Activated naive CD4-positive, alpha-beta T cell treated with anti-CD3 and anti-CD28 coated beads, Interleukin-2, amount 50 U/mL, for 24 hours (primary cell): ENCODE measurements around the gene DENND1A.
A peak's percentile ranks its signal among the peaks of the same experiment; 100 is the strongest.
"Not testable (repeated sequence)": the region's sequence is repeated elsewhere in the genome, so short reads cannot be mapped to it uniquely, and the experiment has no call there.

Experiments
- H3K27ac Mint-ChIP-seq: one replicate; pipeline ENCODE4 v1.8.0; 2021; ENCODE audit warnings: mild to moderate bottlenecking, mixed read lengths
- H3K27me3 Mint-ChIP-seq: one replicate; pipeline ENCODE4 v1.8.0; 2021; ENCODE audit warnings: mixed read lengths
- H3K36me3 Mint-ChIP-seq: one replicate; pipeline ENCODE4 v1.8.0; 2021; ENCODE audit warnings: mixed read lengths
- H3K4me1 Mint-ChIP-seq: one replicate; pipeline ENCODE4 v1.8.0; 2021; ENCODE audit warnings: mixed read lengths
- H3K4me3 Mint-ChIP-seq: one replicate; pipeline ENCODE4 v1.8.0; 2021; ENCODE audit warnings: mild to moderate bottlenecking, mixed read lengths
- H3K9me3 Mint-ChIP-seq: one replicate; pipeline ENCODE4 v1.8.0; 2021; ENCODE audit warnings: mixed read lengths

Gene DENND1A

DNA sequence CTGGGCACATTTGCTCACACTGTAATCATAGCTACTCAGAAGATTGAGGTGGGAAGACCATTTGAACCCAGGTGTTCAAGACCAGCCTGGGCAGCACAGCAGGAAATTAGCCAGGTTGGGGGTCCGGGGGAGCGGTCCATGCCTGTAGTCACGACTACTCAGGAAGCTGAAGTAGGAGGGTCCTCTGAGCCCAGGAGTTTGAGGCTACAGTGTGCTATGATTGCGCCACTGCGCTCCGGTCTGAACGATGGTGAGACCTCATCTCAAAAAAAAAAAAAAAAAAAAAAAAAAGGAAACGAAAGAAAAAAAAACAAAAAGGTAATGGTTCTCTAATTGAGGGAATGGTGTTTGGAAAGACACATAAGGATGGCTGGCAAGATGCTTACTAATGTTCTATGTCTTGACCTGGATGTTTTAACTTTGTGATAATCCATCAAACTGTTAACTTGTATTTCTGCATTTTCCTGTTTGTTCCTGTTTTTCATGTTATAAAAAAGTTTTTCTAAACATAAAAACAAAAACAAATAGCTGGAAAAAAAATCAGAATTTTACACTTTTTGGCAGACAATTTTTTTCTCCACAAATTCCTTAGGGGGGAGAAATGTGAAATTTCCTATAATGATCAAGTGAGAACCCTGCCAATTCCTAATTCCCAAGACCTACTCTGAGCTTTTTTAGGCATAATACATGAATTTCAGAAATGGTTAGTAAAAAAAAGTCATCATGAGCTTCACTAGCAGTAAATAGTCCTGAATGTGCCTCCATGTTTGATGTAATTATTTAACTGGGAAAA lies 96.9 kb downstream of the DENND1A start:
- no peak overlapping the region for H3K27ac Mint-ChIP-seq
- H3K4me3 Mint-ChIP-seq, result no peak overlapping the region
- peaks cover 35% of the 10 kb centered on the region for H3K36me3 Mint-ChIP-seq
- peaks cover 28% of the 10 kb centered on the region for H3K9me3 Mint-ChIP-seq
- H3K4me1 Mint-ChIP-seq, result peaks cover 32% of the 10 kb centered on the region
- H3K27me3 Mint-ChIP-seq, result no peaks in the 10 kb centered on the region

DNA sequence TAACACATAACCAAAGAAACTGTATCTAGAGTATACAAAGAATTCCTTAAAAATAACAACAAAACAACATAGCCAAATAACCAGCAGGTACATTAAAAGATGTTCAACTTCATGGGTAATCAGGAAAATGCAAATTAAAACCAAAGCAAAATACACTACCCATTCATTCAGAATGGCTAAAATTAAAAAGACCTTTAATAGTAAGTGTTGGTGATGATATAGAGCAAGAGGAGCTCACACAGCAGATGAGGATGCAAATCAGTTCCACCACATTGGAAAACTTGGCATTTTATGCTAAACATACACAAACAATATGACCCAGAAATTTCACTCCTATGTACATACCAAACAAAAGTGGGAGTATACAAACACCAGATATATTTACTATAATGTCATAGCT lies 97.8 kb downstream of the DENND1A start:
- Mint-ChIP-seq H3K4me3 (no peak overlapping the region), H3K9me3 (peaks cover 32% of the 10 kb centered on the region), H3K36me3 (peaks cover 41% of the 10 kb centered on the region), H3K27ac (no peak overlapping the region), H3K4me1 (peaks cover 31% of the 10 kb centered on the region), H3K27me3 (no peaks in the 10 kb centered on the region)

DNA sequence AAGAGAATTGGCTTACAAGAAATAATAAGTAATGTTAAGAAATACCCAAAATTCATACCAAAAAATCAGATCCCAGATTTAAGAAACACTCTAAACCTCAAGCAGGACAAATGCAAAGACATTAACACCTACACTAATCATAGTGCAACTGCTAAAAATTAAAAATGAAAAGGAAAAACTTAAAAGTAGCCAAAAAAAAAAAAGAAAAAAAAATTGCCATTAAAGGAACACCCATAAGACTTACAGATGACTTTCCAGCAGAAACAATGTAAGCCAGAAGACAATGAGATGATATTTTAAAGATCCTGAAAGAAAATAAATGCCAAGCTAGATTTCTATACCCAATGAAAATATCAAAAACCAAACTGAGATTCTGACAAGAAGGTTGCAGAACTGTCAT lies 101.5 kb downstream of the DENND1A start:
- Mint-ChIP-seq H3K4me3 (no peak overlapping the region), H3K9me3 (peaks cover 37% of the 10 kb centered on the region), H3K27me3 (no peaks in the 10 kb centered on the region), H3K36me3 (peaks cover 42% of the 10 kb centered on the region), H3K4me1 (peaks cover 11% of the 10 kb centered on the region), H3K27ac (no peak overlapping the region)

DNA sequence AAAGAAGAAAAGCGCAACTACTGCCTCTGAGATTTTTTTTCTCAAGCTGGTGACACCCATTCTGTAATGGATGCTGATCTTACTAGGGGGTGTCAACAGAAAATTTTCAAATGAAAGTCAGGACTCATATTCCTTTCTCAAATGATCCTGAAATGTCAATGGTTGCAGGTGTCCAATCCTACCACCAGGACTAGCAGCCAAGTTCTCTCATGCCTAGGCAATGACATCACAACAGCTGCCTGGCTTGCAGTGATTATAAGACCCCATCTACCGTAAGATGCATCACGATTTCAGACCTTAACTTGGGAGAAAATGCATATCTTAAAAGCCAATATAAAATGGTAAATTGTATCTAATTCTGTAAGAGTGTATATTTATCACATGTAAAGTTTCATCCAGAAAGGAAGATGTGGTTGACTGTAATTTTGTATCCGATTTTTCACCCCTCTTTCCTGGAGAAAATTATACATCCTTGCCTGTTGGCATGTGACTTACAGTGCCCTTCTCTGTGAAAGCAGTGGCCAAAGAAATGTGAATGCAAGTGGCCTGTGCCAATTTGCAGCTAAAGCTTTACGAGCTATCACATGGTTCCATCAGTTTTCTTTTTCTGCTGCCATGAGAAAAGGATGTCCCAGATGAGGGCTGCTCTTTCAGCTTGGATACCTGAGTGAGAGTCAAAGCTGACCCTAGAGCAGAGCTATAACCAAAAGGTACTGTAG lies 104.4 kb downstream of the DENND1A start:
- peaks cover 12% of the 10 kb centered on the region for H3K4me1 Mint-ChIP-seq
- H3K36me3 Mint-ChIP-seq, result peaks cover 32% of the 10 kb centered on the region
- H3K27me3 Mint-ChIP-seq, result no peaks in the 10 kb centered on the region
- H3K27ac Mint-ChIP-seq, result no peak overlapping the region
- H3K4me3 Mint-ChIP-seq, result no peak overlapping the region
- peaks cover 24% of the 10 kb centered on the region for H3K9me3 Mint-ChIP-seq

DNA sequence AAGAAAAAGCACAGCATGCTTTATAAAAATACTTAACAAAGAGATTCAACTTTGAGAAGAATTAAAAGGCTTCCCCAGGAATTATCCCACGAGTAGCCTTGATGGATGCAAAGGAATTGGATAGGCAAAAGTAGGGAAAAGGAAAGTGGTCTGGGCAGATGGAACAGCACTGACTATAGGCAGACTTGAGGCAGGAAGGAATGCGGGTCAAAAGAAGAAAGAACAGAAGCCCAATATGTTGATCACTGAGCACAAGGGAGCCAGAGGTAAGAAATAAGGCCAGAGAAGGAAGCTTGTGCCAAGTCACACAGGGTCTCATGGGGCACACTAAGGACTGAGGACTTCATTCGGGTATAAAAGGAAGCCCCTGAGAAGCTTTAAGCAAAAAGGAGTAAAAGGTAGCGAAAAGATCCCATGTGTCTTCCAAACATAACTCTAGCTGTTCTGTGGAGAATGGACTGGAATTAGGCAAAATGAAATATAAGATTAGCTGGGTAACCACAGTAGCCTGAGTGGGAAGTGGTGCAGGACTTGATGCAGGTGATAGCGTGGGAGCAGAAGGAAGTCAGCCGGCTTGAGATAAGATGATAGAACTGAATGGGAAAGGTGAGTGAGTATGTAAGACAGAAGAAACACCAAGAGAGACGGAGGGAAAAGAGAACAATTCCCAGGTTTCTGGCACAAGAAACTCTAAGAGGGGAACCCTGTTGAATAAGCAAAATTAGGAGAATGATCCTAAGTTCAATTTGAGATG lies 106.6 kb downstream of the DENND1A start:
- Mint-ChIP-seq H3K4me1 (peaks cover 12% of the 10 kb centered on the region), H3K36me3 (peaks cover 18% of the 10 kb centered on the region), H3K9me3 (peaks cover 12% of the 10 kb centered on the region), H3K4me3 (no peak overlapping the region), H3K27me3 (no peaks in the 10 kb centered on the region), H3K27ac (no peak overlapping the region)

DNA sequence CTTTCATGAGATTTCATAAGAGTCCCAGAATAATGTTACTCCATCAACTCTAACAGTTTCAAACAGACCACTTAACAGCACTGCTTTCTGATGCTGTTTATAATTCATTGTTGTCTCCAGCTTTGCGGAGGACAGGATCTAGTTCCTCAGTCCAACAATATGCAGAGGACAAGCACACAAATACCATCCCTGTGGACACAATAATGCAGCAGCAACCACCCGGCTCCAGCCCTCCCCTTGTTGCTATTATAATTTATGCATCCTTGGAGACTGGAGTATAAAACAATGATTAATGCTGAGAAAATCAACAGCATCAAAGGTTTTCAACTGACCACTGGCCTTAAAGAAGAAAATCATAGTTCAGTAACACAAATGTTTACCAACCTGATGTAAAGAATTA lies 108.3 kb downstream of the DENND1A start:
- Mint-ChIP-seq H3K4me1 (peaks cover 12% of the 10 kb centered on the region), H3K27me3 (no peaks in the 10 kb centered on the region), H3K36me3 (peaks cover 10% of the 10 kb centered on the region), H3K27ac (no peak overlapping the region), H3K4me3 (no peak overlapping the region), H3K9me3 (peaks cover 3% of the 10 kb centered on the region)

DNA sequence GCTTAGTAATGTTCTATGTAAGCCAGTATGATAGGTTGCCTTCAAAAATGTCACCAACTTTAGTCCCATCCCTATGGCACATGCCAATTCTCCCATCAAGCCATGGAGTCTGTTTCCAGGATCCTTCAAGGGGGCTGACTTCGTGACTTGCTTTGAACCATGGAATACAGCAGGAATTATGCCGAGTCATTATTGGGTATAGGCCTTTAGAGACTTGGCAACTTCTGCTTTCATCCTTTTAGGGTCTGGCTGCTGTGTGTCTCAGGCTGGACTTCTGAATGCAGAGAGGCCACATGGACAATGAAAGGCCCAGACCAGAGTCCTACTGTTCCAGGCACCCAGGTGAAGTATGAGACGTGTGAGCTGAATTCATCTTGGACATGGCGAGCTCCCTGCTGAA lies 109.8 kb downstream of the DENND1A start:
- Mint-ChIP-seq H3K4me1 (peaks cover 12% of the 10 kb centered on the region), H3K4me3 (no peak overlapping the region), H3K27me3 (no peaks in the 10 kb centered on the region), H3K27ac (no peak overlapping the region), H3K9me3 (no peaks in the 10 kb centered on the region), H3K36me3 (peaks cover 7% of the 10 kb centered on the region)

DNA sequence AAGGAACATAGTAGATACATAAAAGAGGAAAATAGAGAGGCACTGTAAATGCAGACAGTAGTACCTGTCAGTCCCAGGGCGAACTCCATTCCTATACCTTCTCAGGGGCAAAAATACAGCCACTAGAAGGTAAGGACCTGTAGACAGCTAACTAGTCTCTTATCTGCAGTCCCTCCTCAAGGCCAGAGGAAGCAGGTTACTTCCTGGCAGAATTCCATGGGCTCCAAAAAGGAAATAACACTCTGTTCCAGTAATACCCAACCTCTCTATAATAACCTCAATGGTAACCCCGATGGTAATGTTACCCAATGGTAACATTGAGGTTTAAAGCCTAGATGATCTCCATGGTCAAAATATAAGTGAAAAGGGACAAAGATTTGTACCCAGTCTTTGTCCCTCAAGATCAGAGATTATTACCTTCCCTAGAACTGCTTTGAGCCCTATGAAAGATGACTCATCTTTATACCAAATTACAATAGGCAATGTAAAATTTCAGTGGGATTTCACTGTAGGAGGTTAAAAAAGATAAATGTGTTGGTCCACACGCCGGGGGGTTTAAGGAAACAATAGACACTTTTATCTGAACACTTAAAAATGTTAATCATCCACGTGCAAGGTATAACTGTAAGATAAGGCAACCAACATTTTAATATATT lies 113.0 kb downstream of the DENND1A start:
- Mint-ChIP-seq H3K4me1 (no peaks in the 10 kb centered on the region), H3K27ac (no peak overlapping the region), H3K36me3 (peaks cover 5% of the 10 kb centered on the region), H3K27me3 (no peaks in the 10 kb centered on the region), H3K9me3 (no peaks in the 10 kb centered on the region), H3K4me3 (no peak overlapping the region)

DNA sequence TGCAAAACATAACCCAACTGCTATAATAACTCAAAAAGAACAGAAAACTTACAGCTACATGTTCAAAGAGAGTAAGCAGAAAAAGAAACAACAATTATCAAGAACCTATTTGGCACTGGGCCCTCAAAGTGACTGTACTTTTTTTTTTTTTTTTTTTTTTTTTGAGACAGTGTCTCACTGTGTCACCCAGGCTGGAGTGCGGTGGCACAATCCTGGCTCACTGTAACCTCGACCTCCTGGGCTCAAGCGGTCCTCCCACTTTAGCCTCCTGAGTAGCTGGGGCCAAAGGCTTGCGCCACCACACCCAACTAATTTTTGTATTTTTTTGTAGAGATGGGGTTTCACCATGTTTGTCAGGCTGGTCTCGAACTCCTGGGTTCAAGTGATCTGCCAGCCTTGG lies 114.1 kb downstream of the DENND1A start:
- H3K27ac Mint-ChIP-seq, H3K36me3 Mint-ChIP-seq, H3K27me3 Mint-ChIP-seq, H3K9me3 Mint-ChIP-seq, H3K4me1 Mint-ChIP-seq, H3K4me3 Mint-ChIP-seq: not testable (repeated sequence)

DNA sequence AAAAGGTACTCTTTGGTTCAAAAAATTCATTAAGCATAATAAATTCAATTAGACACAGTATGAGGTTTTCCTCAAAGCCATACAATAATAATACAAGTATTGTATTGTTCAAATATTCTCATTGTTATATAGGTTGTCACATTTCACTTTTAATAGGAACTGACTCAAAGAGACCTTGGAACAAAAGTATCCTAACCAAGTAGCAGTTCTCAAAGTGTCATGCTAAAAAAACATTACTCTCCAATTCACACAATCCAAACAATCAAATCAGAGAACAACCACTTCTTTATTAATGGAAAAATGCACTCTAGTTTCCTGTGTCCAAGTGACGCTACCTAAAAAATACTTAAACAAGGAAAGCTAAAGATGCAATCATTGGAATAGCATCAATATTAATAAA lies 115.4 kb downstream of the DENND1A start:
- H3K4me3 Mint-ChIP-seq, result no peak overlapping the region

DNA sequence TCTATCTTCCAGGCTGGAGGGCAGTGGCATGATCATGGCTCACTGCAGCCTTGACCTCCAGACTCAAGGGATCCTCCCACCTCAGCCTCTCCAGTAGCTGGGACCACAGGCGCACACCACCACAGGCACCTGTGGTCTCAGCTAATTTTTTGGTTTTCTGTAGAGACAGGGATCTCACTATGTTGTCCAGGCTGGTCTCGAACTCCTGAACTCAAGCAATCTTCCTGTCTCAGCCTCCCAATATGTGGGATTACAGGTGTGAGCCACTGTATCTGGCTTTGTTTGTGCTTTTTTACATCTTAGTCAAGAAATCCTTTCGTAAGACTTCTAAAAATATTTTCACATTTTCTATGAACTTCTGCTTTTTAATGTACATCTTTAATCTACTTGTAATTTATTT lies 116.9 kb downstream of the DENND1A start:
- Mint-ChIP-seq H3K9me3 (no peaks in the 10 kb centered on the region), H3K4me1 (no peaks in the 10 kb centered on the region), H3K27ac (no peak overlapping the region), H3K27me3 (no peaks in the 10 kb centered on the region), H3K4me3 (no peak overlapping the region), H3K36me3 (peaks cover 4% of the 10 kb centered on the region)

More for the DNA sequence above, 115.4 kb downstream of the DENND1A start:
- no peaks in the 10 kb centered on the region for H3K27me3 Mint-ChIP-seq
- H3K36me3 Mint-ChIP-seq, result peaks cover 5% of the 10 kb centered on the region
- no peaks in the 10 kb centered on the region for H3K9me3 Mint-ChIP-seq
- no peak overlapping the region for H3K27ac Mint-ChIP-seq
- no peaks in the 10 kb centered on the region for H3K4me1 Mint-ChIP-seq

DNA sequence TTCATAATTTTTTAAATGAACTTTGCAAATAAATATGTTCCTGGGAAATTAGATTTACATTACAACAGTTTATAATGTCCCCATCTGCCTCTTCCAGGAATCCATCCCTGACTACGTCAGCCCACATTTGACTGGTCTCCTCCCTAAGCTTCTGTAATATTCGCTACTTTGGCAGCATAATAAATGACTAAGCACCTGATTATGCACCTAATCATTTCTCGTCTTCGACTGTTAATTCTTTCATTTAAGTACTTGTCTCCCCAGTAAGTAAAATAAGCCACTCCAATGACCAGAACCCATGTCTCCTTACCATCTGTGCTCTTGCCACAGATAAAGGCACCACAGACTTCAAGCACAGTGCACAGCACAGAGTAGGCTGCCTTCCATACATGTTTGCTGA lies 122.7 kb downstream of the DENND1A start:
- H3K27ac Mint-ChIP-seq, result no peak overlapping the region
- no peaks in the 10 kb centered on the region for H3K27me3 Mint-ChIP-seq
- H3K4me3 Mint-ChIP-seq, result no peak overlapping the region
- H3K36me3 Mint-ChIP-seq, result peaks cover 2% of the 10 kb centered on the region
- no peaks in the 10 kb centered on the region for H3K9me3 Mint-ChIP-seq
- no peaks in the 10 kb centered on the region for H3K4me1 Mint-ChIP-seq

DNA sequence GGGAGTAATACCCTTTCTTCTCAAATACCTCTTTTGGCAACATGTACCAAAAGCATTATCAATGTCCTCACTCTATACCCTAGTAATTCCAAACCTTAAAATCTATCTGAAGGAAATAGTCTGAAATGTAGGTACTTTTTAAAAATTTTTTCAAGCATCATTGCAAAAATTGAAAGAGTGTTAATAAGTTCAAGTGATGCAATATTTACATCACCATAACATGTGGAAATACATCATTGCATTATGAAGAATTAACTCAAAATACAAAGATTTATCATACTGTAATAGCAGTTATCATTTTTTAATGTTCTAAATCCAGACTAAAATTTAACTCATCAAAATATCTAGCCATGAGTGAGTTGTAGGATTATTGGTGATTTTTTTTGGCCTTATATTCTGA lies 123.1 kb downstream of the DENND1A start:
- no peak overlapping the region for H3K4me3 Mint-ChIP-seq
- H3K27ac Mint-ChIP-seq, result no peak overlapping the region
- no peaks in the 10 kb centered on the region for H3K4me1 Mint-ChIP-seq
- H3K27me3 Mint-ChIP-seq, result no peaks in the 10 kb centered on the region
- H3K36me3 Mint-ChIP-seq, result peaks cover 2% of the 10 kb centered on the region
- no peaks in the 10 kb centered on the region for H3K9me3 Mint-ChIP-seq

DNA sequence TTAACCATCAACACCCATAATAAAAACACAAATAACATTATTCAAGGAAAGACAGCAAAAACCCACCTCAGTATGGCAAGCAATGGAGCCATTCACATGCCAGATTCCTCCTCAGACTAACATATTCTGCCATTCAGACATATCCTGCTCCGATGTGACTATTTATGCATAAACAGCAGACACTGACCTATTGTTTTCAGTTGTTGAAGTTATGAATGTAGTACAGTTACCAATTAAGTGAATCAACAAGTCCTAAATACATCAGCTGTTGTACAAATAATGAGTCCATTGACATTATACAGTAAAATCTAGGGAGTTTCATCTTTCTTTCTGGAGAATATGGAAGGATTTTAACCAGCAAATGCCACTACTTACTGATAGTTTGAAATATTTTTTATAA lies 131.7 kb downstream of the DENND1A start:
- Mint-ChIP-seq H3K27ac (no peak overlapping the region), H3K4me3 (no peak overlapping the region), H3K27me3 (no peaks in the 10 kb centered on the region), H3K36me3 (peaks cover 1% of the 10 kb centered on the region), H3K4me1 (peaks cover 14% of the 10 kb centered on the region), H3K9me3 (no peaks in the 10 kb centered on the region)

DNA sequence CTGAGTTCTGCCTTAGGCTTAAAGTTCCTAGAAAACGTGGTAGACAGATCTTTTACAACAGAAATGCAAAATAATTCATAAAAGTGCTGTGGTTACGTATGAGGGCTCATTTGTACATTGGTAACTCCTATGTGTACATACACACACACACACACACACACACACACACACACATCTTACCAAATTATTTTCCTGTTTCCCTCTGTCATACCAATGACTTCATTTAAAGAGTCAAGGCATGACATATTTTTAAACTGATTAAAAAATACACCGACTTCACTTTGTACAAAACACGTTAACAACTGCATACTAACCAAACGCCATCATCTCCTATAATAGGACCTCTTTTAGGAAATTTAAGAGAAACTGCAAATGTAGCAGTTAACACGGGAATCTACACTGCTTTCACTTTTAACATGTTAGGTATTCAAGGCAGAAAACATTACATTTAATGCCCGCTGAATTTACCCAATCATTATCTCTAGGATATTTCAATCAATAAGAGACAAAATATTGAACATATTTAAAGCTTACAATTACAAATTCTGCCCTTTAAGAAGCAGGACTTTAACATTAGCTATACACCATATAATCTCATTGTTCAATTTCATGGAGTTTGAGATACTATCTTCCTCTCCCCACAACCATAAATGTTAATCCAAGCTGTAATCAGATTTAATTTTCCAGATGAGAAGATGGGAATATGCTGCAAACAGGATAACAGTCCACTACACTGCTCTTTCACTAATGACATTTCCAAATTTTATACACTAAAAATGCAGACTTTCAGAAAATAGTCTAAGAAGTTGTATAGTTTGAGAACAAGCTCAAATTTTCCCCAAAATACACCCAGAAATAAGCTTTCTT lies 133.1 kb downstream of the DENND1A start:
- Mint-ChIP-seq H3K36me3 (peaks cover 6% of the 10 kb centered on the region), H3K4me3 (peak overlapping the region; percentile 37), H3K9me3 (no peaks in the 10 kb centered on the region), H3K4me1 (peaks cover 14% of the 10 kb centered on the region), H3K27me3 (no peaks in the 10 kb centered on the region), H3K27ac (peak overlapping the region; percentile 13)
